Liver (tissue), 9 donors: ENCODE results near the gene AAMDC. TPM values are rescaled to one million over a fixed set of nuclear protein-coding genes. Genes with fewer than 3 reads are reported as not detected.
"Not testable (repeated sequence)": the region's sequence is repeated elsewhere in the genome, so short reads cannot be mapped to it uniquely, and the experiment has no call there.

Experiments
- DNase-seq: peaks from one replicate; pipeline ENCODE4 v3.0.0-alpha.2; 2017; ENCODE audit warnings: low spot score
- H3K27ac ChIP-seq, 2 donors: one replicate each; pipeline ENCODE4 v1.7.0; 2013; ENCODE audit warnings: inconsistent platforms in 2 of 2, low read length in 2 of 2, control low read depth in 1 of 2, low read depth in 1 of 2, mild to moderate bottlenecking in 1 of 2
- H3K27me3 ChIP-seq, 4 donors: one replicate each; pipeline versions ENCODE4 v1.6.1 to v1.7.0; 2013; ENCODE audit warnings: low read length in 3 of 4, inconsistent platforms in 1 of 4, mild to moderate bottlenecking in 1 of 4, moderate library complexity in 1 of 4; ENCODE audit not compliant: control insufficient read depth in 4 of 4, insufficient read depth in 4 of 4
- H3K36me3 ChIP-seq, 4 donors: one replicate each; pipeline versions ENCODE4 v1.6.1 to v1.7.0; 2013; ENCODE audit warnings: low read length in 3 of 4, mild to moderate bottlenecking in 3 of 4, low read depth in 1 of 4, moderate library complexity in 1 of 4; ENCODE audit not compliant: control insufficient read depth in 4 of 4, insufficient read depth in 3 of 4
- H3K4me1 ChIP-seq, 4 donors: one replicate each; pipeline versions ENCODE4 v1.6.1 to v1.7.0; 2013; ENCODE audit warnings: low read length in 3 of 4, mild to moderate bottlenecking in 3 of 4, moderate library complexity in 1 of 4; ENCODE audit not compliant: control insufficient read depth in 4 of 4, insufficient read depth in 4 of 4
- H3K4me3 ChIP-seq, 3 donors: one replicate each; pipeline versions ENCODE4 v1.6.1 to v1.7.0; 2013; ENCODE audit warnings: low read length in 3 of 3, control low read depth in 1 of 3, low read depth in 1 of 3, mild to moderate bottlenecking in 1 of 3
- H3K9ac ChIP-seq, 2 donors: one replicate each; pipeline ENCODE4 v1.7.0; 2013; ENCODE audit warnings: low read length in 2 of 2, mild to moderate bottlenecking in 2 of 2, moderate library complexity in 2 of 2, control low read depth in 1 of 2, low read depth in 1 of 2
- H3K9me3 ChIP-seq, 4 donors: one replicate each; pipeline versions ENCODE4 v1.6.1 to v1.7.0; 2013; ENCODE audit warnings: low read length in 3 of 4; ENCODE audit not compliant: control insufficient read depth in 4 of 4
- EGR1 ChIP-seq, 2 donors: IDR thresholded peaks; 2 replicates each; pipeline ENCODE4 v1.6.1; 2016 to 2018; ENCODE audit warnings: antibody characterized with exemption in 2 of 2, low read depth in 2 of 2
- FOXA1 ChIP-seq: IDR thresholded peaks from 2 replicates; pipeline ENCODE4 v1.6.1; 2016; ENCODE audit warnings: antibody characterized with exemption
- FOXA2 ChIP-seq: IDR thresholded peaks from 2 replicates; pipeline ENCODE4 v1.6.1; 2016; ENCODE audit warnings: antibody characterized with exemption
- GABPA ChIP-seq, 2 donors: IDR thresholded peaks in 1 of 2; conservative IDR thresholded peaks in 1 of 2; 2 replicates each; pipeline ENCODE4 v1.6.1; 2016; ENCODE audit warnings: antibody characterized with exemption in 2 of 2, mild to moderate bottlenecking in 1 of 2, moderate library complexity in 1 of 2
- HNF4A ChIP-seq, 2 donors: conservative IDR thresholded peaks; 2 replicates each; pipeline ENCODE4 v1.6.1; 2016; ENCODE audit warnings: antibody characterized with exemption in 2 of 2, mild to moderate bottlenecking in 2 of 2
- HNF4G ChIP-seq: IDR thresholded peaks from 2 replicates; pipeline ENCODE4 v1.6.1; 2016; ENCODE audit warnings: antibody characterized with exemption
- JUND ChIP-seq, 2 donors: IDR thresholded peaks; 2 replicates each; pipeline ENCODE4 v1.6.1; 2016; ENCODE audit warnings: antibody characterized with exemption in 2 of 2
- NR2F2 ChIP-seq: IDR thresholded peaks from 2 replicates; pipeline ENCODE4 v1.6.1; 2016; ENCODE audit warnings: antibody characterized with exemption
- RAD21 ChIP-seq, 2 donors: IDR thresholded peaks; 2 replicates each; pipeline ENCODE4 v1.6.1; 2016; ENCODE audit warnings: antibody characterized with exemption in 2 of 2, mild to moderate bottlenecking in 2 of 2
- RXRA ChIP-seq, 2 donors: IDR thresholded peaks; 2 replicates each; pipeline ENCODE4 v1.6.1; 2017 to 2018; ENCODE audit warnings: antibody characterized with exemption in 2 of 2, mild to moderate bottlenecking in 1 of 2
- SP1 ChIP-seq: IDR thresholded peaks from 2 replicates; pipeline ENCODE4 v1.6.1; 2018; ENCODE audit warnings: antibody characterized with exemption, mild to moderate bottlenecking
- TAF1 ChIP-seq: conservative IDR thresholded peaks from 2 replicates; pipeline ENCODE4 v1.6.1; 2016; ENCODE audit warnings: antibody characterized with exemption, mild to moderate bottlenecking
- YY1 ChIP-seq: IDR thresholded peaks from 2 replicates; pipeline ENCODE4 v1.6.1; 2016; ENCODE audit warnings: antibody characterized with exemption, mild to moderate bottlenecking
- WGBS: extraction: QIAGEN DNeasy Blood & Tissue Kit; methylation state at CpG from one replicate; pipeline ENCODE4 v1.1.7; 2013; 5-methylcytosine and 5-hydroxymethylcytosine counted together
- polyA plus RNA-seq, 2 donors: library from polyadenylated mRNA; stranded (reverse) in 1 of 2; unstranded in 1 of 2; fragments of 200-250 nt in 1 of 2; fragments of >200 nt in 1 of 2; fragmentation: Nextera tagmentation in 1 of 2; extraction: Ambion mirVana in 1 of 2; gene quantifications; one replicate each; pipeline versions ENCODE4 v1.2.1 to v1.2.3, GENCODE V29; 2013 to 2015
- total RNA-seq, 2 donors: library from RNA; depleted of rRNA; stranded (reverse); fragments of >200 nt; gene quantifications; one replicate each; pipeline ENCODE4 v1.2.3, GENCODE V29; 2014
- TF ChIP-seq, protein P1 (sequence below): IDR thresholded peaks from 2 replicates; pipeline ENCODE4 v1.6.1; 2016; ENCODE audit warnings: antibody characterized with exemption, mild to moderate bottlenecking
- TF ChIP-seq, protein P2 (sequence below): IDR thresholded peaks from 2 replicates; pipeline ENCODE4 v1.6.1; 2016; ENCODE audit warnings: antibody characterized with exemption
- TF ChIP-seq, protein P3 (sequence below): IDR thresholded peaks from 2 replicates; pipeline ENCODE4 v1.6.1; 2016; ENCODE audit warnings: antibody characterized with exemption
- TF ChIP-seq, protein P4 (sequence below): fragments of 150-350 bp; IDR thresholded peaks from 2 replicates; pipeline ENCODE4 v1.5.1; 2017; ENCODE audit warnings: improper control_type of control experiment, low read depth, low read length; ENCODE audit not compliant: missing input control
- donor health status: healthy.
- donor health status: healthy.
- donor health status: healthy.
- donor health status: healthy.
- donor health status: healthy.

AAMDC gene
- total and polyA plus RNA-seq, 4 donors = 7.4 to 31.1 (median 13.7) TPM

DNA sequence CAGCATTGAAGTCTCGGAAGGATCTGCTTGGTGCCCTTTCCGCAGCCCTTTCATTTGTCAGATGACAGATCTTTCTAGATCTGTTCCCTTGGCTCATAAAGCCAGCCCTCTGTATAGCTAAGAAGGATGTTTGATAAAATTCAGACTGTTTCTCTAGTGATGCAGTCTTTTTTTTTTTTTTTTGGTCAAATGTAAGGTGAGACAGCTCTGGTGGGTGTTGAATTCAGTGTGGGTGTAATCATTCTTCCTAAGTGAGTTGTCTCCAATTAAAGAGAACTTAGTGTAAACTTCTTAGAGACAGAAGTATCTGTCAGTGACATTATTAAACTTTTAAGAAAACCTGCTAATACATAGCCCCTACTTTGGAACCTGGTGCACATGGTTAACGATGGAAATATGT is 53.3 kb downstream of the AAMDC start (continued):
- TF ChIP-seq EGR1 (IDR thresholded peaks at IDR 0.05; ENCODE audit: low read depth in 2 of 2) = no peak

DNA sequence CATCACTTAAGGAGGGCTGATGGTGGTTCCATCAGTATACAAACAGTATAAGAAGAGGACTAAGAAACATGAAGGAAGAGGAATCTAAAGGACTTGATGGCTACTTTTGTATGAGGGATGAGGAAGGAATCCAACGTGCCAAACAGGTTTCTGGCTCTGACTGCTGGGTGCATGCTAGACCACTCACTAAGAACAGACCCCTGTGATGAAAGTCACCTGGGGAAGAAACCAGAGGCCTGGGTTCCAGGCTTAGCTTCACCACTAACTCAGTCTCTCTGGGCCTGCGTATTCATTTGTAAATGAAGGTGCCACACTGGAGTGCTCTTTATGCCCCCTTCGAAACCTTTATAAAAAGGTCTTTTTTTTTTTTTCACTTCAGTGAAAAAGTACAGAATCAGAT is 55.1 kb downstream of the AAMDC start:
- no peaks in the 10 kb centered on the region for H3K4me1 ChIP-seq
- no peak overlapping the region for H3K4me3 ChIP-seq
- H3K36me3 ChIP-seq = peaks cover 2 to 47% (median 29%) of the 10 kb centered on the region in 4 donors
- no peaks in the 10 kb centered on the region for H3K27me3 ChIP-seq
- H3K9ac ChIP-seq = no peak overlapping the region
- no peak overlapping the region for H3K27ac ChIP-seq
- 92% methylated on average over 3 of the region's 3 CpGs for WGBS
- H3K9me3 ChIP-seq = no peaks in the 10 kb centered on the region
- DNase-seq = no peak
- TF ChIP-seq, protein P1, sequence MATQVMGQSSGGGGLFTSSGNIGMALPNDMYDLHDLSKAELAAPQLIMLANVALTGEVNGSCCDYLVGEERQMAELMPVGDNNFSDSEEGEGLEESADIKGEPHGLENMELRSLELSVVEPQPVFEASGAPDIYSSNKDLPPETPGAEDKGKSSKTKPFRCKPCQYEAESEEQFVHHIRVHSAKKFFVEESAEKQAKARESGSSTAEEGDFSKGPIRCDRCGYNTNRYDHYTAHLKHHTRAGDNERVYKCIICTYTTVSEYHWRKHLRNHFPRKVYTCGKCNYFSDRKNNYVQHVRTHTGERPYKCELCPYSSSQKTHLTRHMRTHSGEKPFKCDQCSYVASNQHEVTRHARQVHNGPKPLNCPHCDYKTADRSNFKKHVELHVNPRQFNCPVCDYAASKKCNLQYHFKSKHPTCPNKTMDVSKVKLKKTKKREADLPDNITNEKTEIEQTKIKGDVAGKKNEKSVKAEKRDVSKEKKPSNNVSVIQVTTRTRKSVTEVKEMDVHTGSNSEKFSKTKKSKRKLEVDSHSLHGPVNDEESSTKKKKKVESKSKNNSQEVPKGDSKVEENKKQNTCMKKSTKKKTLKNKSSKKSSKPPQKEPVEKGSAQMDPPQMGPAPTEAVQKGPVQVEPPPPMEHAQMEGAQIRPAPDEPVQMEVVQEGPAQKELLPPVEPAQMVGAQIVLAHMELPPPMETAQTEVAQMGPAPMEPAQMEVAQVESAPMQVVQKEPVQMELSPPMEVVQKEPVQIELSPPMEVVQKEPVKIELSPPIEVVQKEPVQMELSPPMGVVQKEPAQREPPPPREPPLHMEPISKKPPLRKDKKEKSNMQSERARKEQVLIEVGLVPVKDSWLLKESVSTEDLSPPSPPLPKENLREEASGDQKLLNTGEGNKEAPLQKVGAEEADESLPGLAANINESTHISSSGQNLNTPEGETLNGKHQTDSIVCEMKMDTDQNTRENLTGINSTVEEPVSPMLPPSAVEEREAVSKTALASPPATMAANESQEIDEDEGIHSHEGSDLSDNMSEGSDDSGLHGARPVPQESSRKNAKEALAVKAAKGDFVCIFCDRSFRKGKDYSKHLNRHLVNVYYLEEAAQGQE = no peak
- no peak for TF ChIP-seq FOXA2
- TF ChIP-seq, protein P2, sequence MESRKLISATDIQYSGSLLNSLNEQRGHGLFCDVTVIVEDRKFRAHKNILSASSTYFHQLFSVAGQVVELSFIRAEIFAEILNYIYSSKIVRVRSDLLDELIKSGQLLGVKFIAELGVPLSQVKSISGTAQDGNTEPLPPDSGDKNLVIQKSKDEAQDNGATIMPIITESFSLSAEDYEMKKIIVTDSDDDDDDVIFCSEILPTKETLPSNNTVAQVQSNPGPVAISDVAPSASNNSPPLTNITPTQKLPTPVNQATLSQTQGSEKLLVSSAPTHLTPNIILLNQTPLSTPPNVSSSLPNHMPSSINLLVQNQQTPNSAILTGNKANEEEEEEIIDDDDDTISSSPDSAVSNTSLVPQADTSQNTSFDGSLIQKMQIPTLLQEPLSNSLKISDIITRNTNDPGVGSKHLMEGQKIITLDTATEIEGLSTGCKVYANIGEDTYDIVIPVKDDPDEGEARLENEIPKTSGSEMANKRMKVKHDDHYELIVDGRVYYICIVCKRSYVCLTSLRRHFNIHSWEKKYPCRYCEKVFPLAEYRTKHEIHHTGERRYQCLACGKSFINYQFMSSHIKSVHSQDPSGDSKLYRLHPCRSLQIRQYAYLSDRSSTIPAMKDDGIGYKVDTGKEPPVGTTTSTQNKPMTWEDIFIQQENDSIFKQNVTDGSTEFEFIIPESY = no peak
- no peak for TF ChIP-seq EGR1 (IDR thresholded peaks at IDR 0.05; ENCODE audit: low read depth in 2 of 2)
- TF ChIP-seq, protein P3, sequence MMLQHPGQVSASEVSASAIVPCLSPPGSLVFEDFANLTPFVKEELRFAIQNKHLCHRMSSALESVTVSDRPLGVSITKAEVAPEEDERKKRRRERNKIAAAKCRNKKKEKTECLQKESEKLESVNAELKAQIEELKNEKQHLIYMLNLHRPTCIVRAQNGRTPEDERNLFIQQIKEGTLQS = no peak
- TF ChIP-seq YY1 = no peak
- no peak for TF ChIP-seq RAD21 (IDR thresholded peaks at IDR 0.05)
- no peak for TF ChIP-seq GABPA (IDR thresholded peaks at IDR 0.05 in 1 of 2, conservative IDR thresholded peaks at IDR 0.05 in 1 of 2)
- no peak for TF ChIP-seq RXRA (IDR thresholded peaks at IDR 0.05)
- TF ChIP-seq NR2F2 = no peak
- TF ChIP-seq HNF4G = no peak
- no peak for TF ChIP-seq HNF4A (conservative IDR thresholded peaks at IDR 0.05)
- TF ChIP-seq, protein P4, sequence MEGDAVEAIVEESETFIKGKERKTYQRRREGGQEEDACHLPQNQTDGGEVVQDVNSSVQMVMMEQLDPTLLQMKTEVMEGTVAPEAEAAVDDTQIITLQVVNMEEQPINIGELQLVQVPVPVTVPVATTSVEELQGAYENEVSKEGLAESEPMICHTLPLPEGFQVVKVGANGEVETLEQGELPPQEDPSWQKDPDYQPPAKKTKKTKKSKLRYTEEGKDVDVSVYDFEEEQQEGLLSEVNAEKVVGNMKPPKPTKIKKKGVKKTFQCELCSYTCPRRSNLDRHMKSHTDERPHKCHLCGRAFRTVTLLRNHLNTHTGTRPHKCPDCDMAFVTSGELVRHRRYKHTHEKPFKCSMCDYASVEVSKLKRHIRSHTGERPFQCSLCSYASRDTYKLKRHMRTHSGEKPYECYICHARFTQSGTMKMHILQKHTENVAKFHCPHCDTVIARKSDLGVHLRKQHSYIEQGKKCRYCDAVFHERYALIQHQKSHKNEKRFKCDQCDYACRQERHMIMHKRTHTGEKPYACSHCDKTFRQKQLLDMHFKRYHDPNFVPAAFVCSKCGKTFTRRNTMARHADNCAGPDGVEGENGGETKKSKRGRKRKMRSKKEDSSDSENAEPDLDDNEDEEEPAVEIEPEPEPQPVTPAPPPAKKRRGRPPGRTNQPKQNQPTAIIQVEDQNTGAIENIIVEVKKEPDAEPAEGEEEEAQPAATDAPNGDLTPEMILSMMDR = no peak
- TF ChIP-seq FOXA1 = no peak
- TF ChIP-seq SP1 = no peak
- TF ChIP-seq JUND (IDR thresholded peaks at IDR 0.05) = no peak
- no peak for TF ChIP-seq TAF1

DNA sequence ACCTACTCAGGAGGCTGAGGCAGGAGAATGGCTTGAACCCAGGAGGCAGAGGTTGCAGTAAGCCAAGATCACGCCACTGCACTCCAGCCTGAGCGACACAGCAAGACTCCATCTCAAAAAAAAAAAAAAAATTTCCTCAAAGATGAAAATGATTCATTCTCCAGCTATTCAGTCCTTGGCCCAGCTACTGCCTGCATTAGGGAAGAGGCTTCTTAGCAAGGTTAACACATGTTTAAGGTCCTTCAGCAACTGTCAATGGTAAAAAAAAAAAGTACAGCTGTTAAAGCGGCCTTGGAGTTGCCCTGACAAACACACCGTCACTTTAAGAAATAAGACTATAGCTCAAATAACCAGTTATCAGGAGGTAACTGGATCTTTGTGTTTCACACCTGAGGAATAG is 57.3 kb downstream of the AAMDC start:
- not testable (repeated sequence) for DNase-seq
- 93% methylated on average over 4 of the region's 4 CpGs for WGBS

More for the DNA sequence above, 57.3 kb downstream of the AAMDC start:
- peaks cover 4 to 39% (median 31%) of the 10 kb centered on the region in 4 donors for H3K36me3 ChIP-seq
- H3K27me3 ChIP-seq, H3K9ac ChIP-seq, H3K4me1 ChIP-seq, H3K27ac ChIP-seq, H3K4me3 ChIP-seq, H3K9me3 ChIP-seq: not testable (repeated sequence)
